ENCODE data around the gene PKLR.

PKLR gene

GRCh38 chr1:155277070-155277901 lies 24.0 kb downstream of the PKLR start, which contains the start of gene HCN3:
TSS of gene HCN3 (plus strand) at chr1:155277463. CDS start at chr1:155277591, 128 bp downstream.
- H3K36me3 ChIP-seq (ENCODE audit: insufficient read depth, low read length): peaks cover 5% of the 10 kb centered on the region; the same call in 1 of the 2 replicates
- peaks cover 11% of the 10 kb centered on the region for H3K79me2 ChIP-seq (ENCODE audit: insufficient read depth, low read length)
- H3K9me3 ChIP-seq (ENCODE audit: low read length): no peaks in the 10 kb centered on the region
- H3K4me2 ChIP-seq (ENCODE audit: low read length): peak within 1 kb of the TSS; percentile 76
- H3K9ac ChIP-seq (ENCODE audit: low read length): peak within 1 kb of the TSS; percentile 59
- H3F3A ChIP-seq (ENCODE audit: insufficient read depth, low read length): no peaks in the 10 kb centered on the region; the same call in 1 of the 2 replicates
- H4K20me1 ChIP-seq (ENCODE audit: insufficient read depth, low read length): no peaks in the 10 kb centered on the region
- no peak within 1 kb of the TSS for H3K27ac ChIP-seq (ENCODE audit: low read depth, low read length, poor library complexity, severe bottlenecking)
- peaks cover 36% of the 10 kb centered on the region for H3K4me1 ChIP-seq (ENCODE audit: insufficient read depth, low read length, severe bottlenecking)
- no peaks in the 10 kb centered on the region for H3K9me2 ChIP-seq (ENCODE audit: low read depth, low read length)
- H2AFZ ChIP-seq (ENCODE audit: low read length): peak within 1 kb of the TSS; percentile 17; the same call in 1 of the 2 replicates
- TF ChIP-seq CTCF (IDR thresholded peaks at IDR 0.05; ENCODE audit: low read length) (peak; percentile 59), EZH2 (IDR thresholded peaks at IDR 0.05; ENCODE audit: borderline replicate concordance, low read length) (no peak)
- H3K27me3 ChIP-seq (ENCODE audit: insufficient read depth, low read length): no peaks in the 10 kb centered on the region
- H3K4me3 ChIP-seq (ENCODE audit: low read depth, low read length, poor library complexity, severe bottlenecking): peak within 1 kb of the TSS; percentile 67

GRCh38 chr1:155273343-155274245 lies 27.6 kb downstream of the PKLR start, which contains the start of gene CLK2:
TSS of gene CLK2 (minus strand) at chr1:155273504. CDS start at chr1:155270977, 2,527 bp downstream.
- Histone ChIP-seq H3K36me3 (ENCODE audit: insufficient read depth, low read length) (peaks cover 37% of the 10 kb centered on the region), H4K20me1 (ENCODE audit: insufficient read depth, low read length) (no peaks in the 10 kb centered on the region), H3K79me2 (ENCODE audit: insufficient read depth, low read length) (peaks cover 17% of the 10 kb centered on the region), H3K27me3 (ENCODE audit: insufficient read depth, low read length) (no peaks in the 10 kb centered on the region), H2AFZ (ENCODE audit: low read length) (peak within 1 kb of the TSS; percentile 86; the same call in 1 of the 2 replicates), H3K4me1 (ENCODE audit: insufficient read depth, low read length, severe bottlenecking) (peaks cover 38% of the 10 kb centered on the region), H3K4me2 (ENCODE audit: low read length) (peak within 1 kb of the TSS; percentile 100), H3F3A (ENCODE audit: insufficient read depth, low read length) (no peaks in the 10 kb centered on the region; the same call in 1 of the 2 replicates), H3K9me2 (ENCODE audit: low read depth, low read length) (no peaks in the 10 kb centered on the region), H3K27ac (ENCODE audit: low read depth, low read length, poor library complexity, severe bottlenecking) (peak within 1 kb of the TSS; percentile 78), H3K9me3 (ENCODE audit: low read length) (no peaks in the 10 kb centered on the region), H3K4me3 (ENCODE audit: low read depth, low read length, poor library complexity, severe bottlenecking) (peak within 1 kb of the TSS; percentile 97), H3K9ac (ENCODE audit: low read length) (peak within 1 kb of the TSS; percentile 97)
- TF ChIP-seq CTCF (IDR thresholded peaks at IDR 0.05; ENCODE audit: low read length): no peak
- TF ChIP-seq EZH2 (IDR thresholded peaks at IDR 0.05; ENCODE audit: borderline replicate concordance, low read length): no peak

All from OCI-LY1 (cell line).